HepG2 (cell line): Measurements from ENCODE around the gene GSTA5. TPM values are rescaled to one million over a fixed set of nuclear protein-coding genes. Genes with fewer than 3 reads are reported as not detected.

Source experiments
- ARID5B ChIP-seq: IDR thresholded peaks from 2 replicates; pipeline ENCODE4 v1.4.0; 2020; ENCODE audit warnings: mild to moderate bottlenecking, missing genetic modification reagents
- ETV5 ChIP-seq: IDR thresholded peaks from 2 replicates; pipeline ENCODE4 v1.6.1; 2018; ENCODE audit warnings: missing biosample characterization, missing genetic modification reagents, inconsistent platforms, borderline replicate concordance
- FOXK1 ChIP-seq: sonication (generic); formaldehyde crosslinking; IDR thresholded peaks from 2 replicates; pipeline ENCODE4 v1.4.0; 2020; ENCODE audit warnings: low read depth, missing genetic modification reagents, borderline replicate concordance
- KDM2A ChIP-seq: sonication (generic); formaldehyde crosslinking; IDR thresholded peaks from 2 replicates; pipeline ENCODE4 v1.4.0; 2020; ENCODE audit warnings: low read depth, missing genetic modification reagents, borderline replicate concordance
- KDM5B ChIP-seq: sonication (generic); formaldehyde crosslinking; IDR thresholded peaks from 2 replicates; pipeline ENCODE4 v1.4.0; 2020; ENCODE audit warnings: missing genetic modification reagents, mild to moderate bottlenecking, borderline replicate concordance
- NFKBIZ ChIP-seq: IDR thresholded peaks from 2 replicates; pipeline ENCODE4 v1.6.1; 2018; ENCODE audit warnings: missing genetic modification reagents, missing compliant biosample characterization
- PATZ1 ChIP-seq: sonication (generic); formaldehyde crosslinking; IDR thresholded peaks from 2 replicates; pipeline ENCODE4 v1.4.0; 2020; ENCODE audit warnings: missing genetic modification reagents
- POGZ ChIP-seq: sonication (generic); formaldehyde crosslinking; IDR thresholded peaks from 2 replicates; pipeline ENCODE4 v1.4.0; 2020; ENCODE audit warnings: mild to moderate bottlenecking, missing genetic modification reagents
- REPIN1 ChIP-seq: sonication (generic); formaldehyde crosslinking; IDR thresholded peaks from 2 replicates; pipeline ENCODE4 v1.8.0; 2022; ENCODE audit warnings: missing genetic modification reagents, low read depth, mild to moderate bottlenecking, borderline replicate concordance
- RXRA ChIP-seq: sonication (generic); formaldehyde crosslinking; IDR thresholded peaks from 2 replicates; pipeline ENCODE4 v1.5.1; 2020; ENCODE audit warnings: missing genetic modification reagents
- SP5 ChIP-seq: IDR thresholded peaks from 2 replicates; pipeline ENCODE4 v1.6.1; 2016; ENCODE audit warnings: low read depth, borderline replicate concordance
- ZFX ChIP-seq: sonication (generic); formaldehyde crosslinking; IDR thresholded peaks from 2 replicates; pipeline ENCODE4 v1.4.0; 2020; ENCODE audit warnings: mild to moderate bottlenecking, low read depth, missing genetic modification reagents, moderate library complexity
- ZGPAT ChIP-seq: IDR thresholded peaks from 2 replicates; pipeline ENCODE4 v1.6.1; 2016; ENCODE audit warnings: mild to moderate bottlenecking
- ZNF331 ChIP-seq: sonication (generic); formaldehyde crosslinking; IDR thresholded peaks from 2 replicates; pipeline ENCODE4 v1.4.0; 2020; ENCODE audit warnings: missing genetic modification reagents
- ZNF431 ChIP-seq: sonication (generic); formaldehyde crosslinking; IDR thresholded peaks from 2 replicates; pipeline ENCODE4 v1.9.0; 2022; ENCODE audit warnings: missing genetic modification reagents, low read depth, mild to moderate bottlenecking, borderline replicate concordance
- polyA plus RNA-seq, 8 experiments: library from polyadenylated mRNA; depleted of rRNA in 3 of 8; stranded (reverse) in 7 of 8; unstranded in 1 of 8; fragments of >200 nt; fragmentation: Illumina TruSeq in 4 of 8; extraction: Trizol in 4 of 8; gene quantifications; 2 replicates each; pipeline versions ENCODE4 v1.2.1 to v1.2.3, GENCODE V29; 2011 to 2016; ENCODE audit warnings: low read depth in 4 of 8, missing spikeins in 1 of 8, mixed read lengths in 1 of 8; ENCODE audit not compliant: insufficient read depth in 1 of 8
- total RNA-seq, 5 experiments: library from RNA; depleted of rRNA; stranded (reverse); fragments of >200 nt; fragmentation: Illumina TruSeq; extraction: Trizol; gene quantifications; 2 replicates each; pipeline ENCODE4 v1.2.3, GENCODE V29; 2016; ENCODE audit warnings: low read depth in 1 of 5
- TF ChIP-seq, protein P1 (sequence below): sonication (generic); formaldehyde crosslinking; IDR thresholded peaks from 2 replicates; pipeline ENCODE4 v1.4.0; 2020; ENCODE audit warnings: missing genetic modification reagents
- TF ChIP-seq, protein P2 (sequence below): IDR thresholded peaks from 2 replicates; pipeline ENCODE4 v1.6.1; 2016; ENCODE audit warnings: low read depth, borderline replicate concordance
- TF ChIP-seq, protein P3 (sequence below): IDR thresholded peaks from 2 replicates; pipeline ENCODE4 v1.6.1; 2016; ENCODE audit warnings: low read depth

The GSTA5 gene
- total and polyA plus RNA-seq, 2 of the 13 experiments (the other 11 are each of a cell fraction or from before 2014, with no cell fraction given): not detected

DNA sequence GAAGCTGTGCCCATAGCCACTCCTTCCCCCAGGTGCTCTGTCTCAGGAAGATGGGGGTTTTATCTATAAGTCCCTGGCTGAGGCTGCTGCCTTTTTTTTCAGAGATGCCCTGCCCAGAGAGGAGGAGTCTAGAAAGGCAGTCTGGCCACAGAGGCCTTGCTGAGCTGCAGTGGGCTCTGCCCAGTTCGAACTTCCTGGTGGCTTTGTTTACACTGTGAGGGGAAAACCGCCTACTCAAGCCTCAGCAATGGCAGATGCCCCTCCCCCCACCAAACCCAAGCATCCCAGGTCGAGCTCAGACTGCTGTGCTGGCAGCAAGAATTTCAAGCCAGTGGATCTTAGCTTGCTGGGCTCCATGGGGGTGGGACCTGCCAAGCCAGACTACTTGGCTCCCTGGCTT is 15.5 kb upstream of the GSTA5 start (continued):
- TF ChIP-seq, protein P1, sequence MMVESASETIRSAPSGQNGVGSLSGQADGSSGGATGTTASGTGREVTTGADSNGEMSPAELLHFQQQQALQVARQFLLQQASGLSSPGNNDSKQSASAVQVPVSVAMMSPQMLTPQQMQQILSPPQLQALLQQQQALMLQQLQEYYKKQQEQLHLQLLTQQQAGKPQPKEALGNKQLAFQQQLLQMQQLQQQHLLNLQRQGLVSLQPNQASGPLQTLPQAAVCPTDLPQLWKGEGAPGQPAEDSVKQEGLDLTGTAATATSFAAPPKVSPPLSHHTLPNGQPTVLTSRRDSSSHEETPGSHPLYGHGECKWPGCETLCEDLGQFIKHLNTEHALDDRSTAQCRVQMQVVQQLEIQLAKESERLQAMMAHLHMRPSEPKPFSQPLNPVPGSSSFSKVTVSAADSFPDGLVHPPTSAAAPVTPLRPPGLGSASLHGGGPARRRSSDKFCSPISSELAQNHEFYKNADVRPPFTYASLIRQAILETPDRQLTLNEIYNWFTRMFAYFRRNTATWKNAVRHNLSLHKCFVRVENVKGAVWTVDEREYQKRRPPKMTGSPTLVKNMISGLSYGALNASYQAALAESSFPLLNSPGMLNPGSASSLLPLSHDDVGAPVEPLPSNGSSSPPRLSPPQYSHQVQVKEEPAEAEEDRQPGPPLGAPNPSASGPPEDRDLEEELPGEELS (CRISPR knock-in tag): peak; percentile 44; the same call in 1 of the 2 replicates
- TF ChIP-seq FOXK1 (CRISPR knock-in tag): peak; percentile 59; the same call in 1 of the 2 replicates
- TF ChIP-seq RXRA (CRISPR knock-in tag): peak; percentile 50; the same call in 1 of the 2 replicates
- 0 out of 2 replicates have a peak, but pooled peaks have one; percentile 20 for TF ChIP-seq KDM2A (CRISPR knock-in tag)
- peak; percentile 39; the same call in 1 of the 2 replicates for TF ChIP-seq ETV5 (CRISPR knock-in tag)
- peak; percentile 67 for TF ChIP-seq POGZ (CRISPR knock-in tag)
- peak; percentile 37; the same call in 1 of the 2 replicates for TF ChIP-seq PATZ1 (CRISPR knock-in tag)
- peak; percentile 42; the same call in 1 of the 2 replicates for TF ChIP-seq KDM5B (CRISPR knock-in tag)
- peak; percentile 42; the same call in 1 of the 2 replicates for TF ChIP-seq ZNF431 (CRISPR knock-in tag)
- TF ChIP-seq, protein P2, sequence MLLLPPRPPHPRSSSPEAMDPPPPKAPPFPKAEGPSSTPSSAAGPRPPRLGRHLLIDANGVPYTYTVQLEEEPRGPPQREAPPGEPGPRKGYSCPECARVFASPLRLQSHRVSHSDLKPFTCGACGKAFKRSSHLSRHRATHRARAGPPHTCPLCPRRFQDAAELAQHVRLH (CRISPR knock-in tag): 0 out of 2 replicates have a peak, but pooled peaks have one; percentile 51
- TF ChIP-seq, protein P3, sequence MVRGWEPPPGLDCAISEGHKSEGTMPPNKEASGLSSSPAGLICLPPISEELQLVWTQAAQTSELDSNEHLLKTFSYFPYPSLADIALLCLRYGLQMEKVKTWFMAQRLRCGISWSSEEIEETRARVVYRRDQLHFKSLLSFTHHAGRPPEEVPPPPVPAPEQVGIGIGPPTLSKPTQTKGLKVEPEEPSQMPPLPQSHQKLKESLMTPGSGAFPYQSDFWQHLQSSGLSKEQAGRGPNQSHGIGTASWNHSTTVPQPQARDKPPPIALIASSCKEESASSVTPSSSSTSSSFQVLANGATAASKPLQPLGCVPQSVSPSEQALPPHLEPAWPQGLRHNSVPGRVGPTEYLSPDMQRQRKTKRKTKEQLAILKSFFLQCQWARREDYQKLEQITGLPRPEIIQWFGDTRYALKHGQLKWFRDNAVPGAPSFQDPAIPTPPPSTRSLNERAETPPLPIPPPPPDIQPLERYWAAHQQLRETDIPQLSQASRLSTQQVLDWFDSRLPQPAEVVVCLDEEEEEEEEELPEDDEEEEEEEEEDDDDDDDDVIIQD (CRISPR knock-in tag): 0 out of 2 replicates have a peak, but pooled peaks have one; percentile 42
- 0 out of 2 replicates have a peak, but pooled peaks have one; percentile 26 for TF ChIP-seq NFKBIZ (CRISPR knock-in tag)
- TF ChIP-seq ZGPAT (CRISPR knock-in tag): peak; percentile 28; the same call in 1 of the 2 replicates
- TF ChIP-seq ZNF331 (CRISPR knock-in tag): peak; percentile 85
- TF ChIP-seq REPIN1 (CRISPR knock-in tag): 0 out of 2 replicates have a peak, but pooled peaks have one; percentile 39
- TF ChIP-seq ARID5B (CRISPR knock-in tag): peak; percentile 78
- TF ChIP-seq ZFX (CRISPR knock-in tag): peak; percentile 66
- TF ChIP-seq SP5 (CRISPR knock-in tag): peak; percentile 58; the same call in 1 of the 2 replicates
